DOHH2 (cell line): ENCODE data around the gene PSORS1C2.
A peak's percentile ranks its signal among the peaks of the same experiment; 100 is the strongest.

Source experiments
- H3F3A ChIP-seq: fragments of 200-600 bp; sonication (generic), shearing (Covaris generic); 2 replicates; pipeline ENCODE4 v1.6.0; 2016; ENCODE audit warnings: antibody characterized with exemption, mild to moderate bottlenecking; ENCODE audit not compliant: control insufficient read depth, insufficient read depth
- H3K27ac ChIP-seq: fragments of 200-600 bp; sonication (generic); 2 replicates; pipeline ENCODE4 v1.5.1; 2014; ENCODE audit warnings: low read depth, mild to moderate bottlenecking, low read length, moderate library complexity
- H3K27me3 ChIP-seq: fragments of 200-600 bp; sonication (generic); 2 replicates; pipeline ENCODE4 v1.6.1; 2014; ENCODE audit warnings: mild to moderate bottlenecking, low read length, mixed read lengths; ENCODE audit not compliant: control insufficient read depth
- H3K36me3 ChIP-seq: fragments of 200-600 bp; sonication (generic); 2 replicates; pipeline ENCODE4 v1.6.1; 2014; ENCODE audit warnings: mild to moderate bottlenecking, low read length, moderate library complexity, mixed read lengths; ENCODE audit not compliant: control insufficient read depth
- H3K4me1 ChIP-seq: fragments of 200-600 bp; sonication (generic); 2 replicates; pipeline ENCODE4 v1.6.1; 2014; ENCODE audit warnings: mild to moderate bottlenecking, low read length, mixed read lengths; ENCODE audit not compliant: control insufficient read depth
- H3K4me2 ChIP-seq: fragments of 200-600 bp; sonication (generic); 2 replicates; pipeline ENCODE4 v1.6.0; 2014; ENCODE audit warnings: mild to moderate bottlenecking, low read length, moderate library complexity
- H3K4me3 ChIP-seq: fragments of 200-600 bp; sonication (generic); 2 replicates; pipeline ENCODE4 v1.5.1; 2014; ENCODE audit warnings: mild to moderate bottlenecking, low read length, mixed read lengths
- H3K79me2 ChIP-seq: fragments of 200-600 bp; sonication (generic); 2 replicates; pipeline ENCODE4 v1.6.1; 2014; ENCODE audit warnings: mild to moderate bottlenecking, low read length, mixed read lengths; ENCODE audit not compliant: control insufficient read depth
- H3K9me2 ChIP-seq: fragments of 200-600 bp; sonication (generic); replicated peaks from 2 replicates; pipeline ENCODE4 v1.6.1; 2014; ENCODE audit warnings: mild to moderate bottlenecking, low read length, mixed read lengths; ENCODE audit not compliant: control insufficient read depth
- H3K9me3 ChIP-seq: fragments of 200-600 bp; sonication (generic); 2 replicates; pipeline ENCODE4 v1.6.1; 2014; ENCODE audit warnings: antibody characterized with exemption, low read length, mixed read lengths; ENCODE audit not compliant: control insufficient read depth, insufficient read depth
- H4K20me1 ChIP-seq: fragments of 200-600 bp; sonication (generic); 2 replicates; pipeline ENCODE4 v1.6.0; 2014; ENCODE audit warnings: low read depth, mild to moderate bottlenecking, antibody characterized with exemption, low read length, moderate library complexity; ENCODE audit not compliant: control insufficient read depth, insufficient read depth
- EZH2phosphoT487 ChIP-seq: fragments of 200-600 bp; sonication (generic); IDR thresholded peaks from 2 replicates; pipeline ENCODE4 v1.6.1; 2017; ENCODE audit warnings: borderline replicate concordance, mild to moderate bottlenecking, antibody characterized with exemption, low read length, moderate library complexity, mixed read lengths
- TF ChIP-seq, protein P1 (sequence below): fragments of 200-600 bp; sonication (generic); IDR thresholded peaks from one replicate; pipeline ENCODE4 v1.5.1; 2014; ENCODE audit warnings: antibody characterized with exemption, mild to moderate bottlenecking, low read depth, low read length; ENCODE audit not compliant: poor library complexity, severe bottlenecking

PSORS1C2 gene

DNA sequence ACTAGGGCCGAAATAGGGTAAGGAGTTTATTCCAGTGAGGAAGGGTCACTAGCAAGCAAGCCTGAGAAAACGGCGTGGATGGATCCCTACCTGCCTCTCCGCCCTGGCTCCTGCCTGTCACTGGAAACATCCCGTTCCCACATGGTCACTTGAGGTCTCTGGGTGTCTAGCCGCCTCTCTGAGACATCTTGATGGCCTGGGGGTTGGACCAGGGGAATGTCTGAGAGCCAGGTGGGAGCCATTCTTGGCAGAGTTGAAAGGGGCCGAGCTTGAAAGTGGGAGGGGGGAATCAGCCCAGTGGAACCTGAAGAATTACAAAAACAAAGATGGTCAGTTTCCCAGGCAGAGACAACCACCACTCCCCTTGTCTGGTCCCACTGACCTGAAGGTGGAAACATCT, 17.8 kb upstream of the PSORS1C2 start:
- Histone ChIP-seq H3K4me3 (peak overlapping the region; percentile 92), H3F3A (0 out of 2 replicates have a peak, but pooled peaks cover 2% of the 10 kb centered on the region), H3K9me2 (no peaks in the 10 kb centered on the region), H3K79me2 (peaks cover 38% of the 10 kb centered on the region), H3K9me3 (no peaks in the 10 kb centered on the region), H4K20me1 (no peaks in the 10 kb centered on the region), H3K4me2 (peak overlapping the region; percentile 71; the same call in 1 of the 2 replicates), H3K27ac (no peak overlapping the region), H3K36me3 (peaks cover 39% of the 10 kb centered on the region), H3K27me3 (no peaks in the 10 kb centered on the region), H3K4me1 (peaks cover 23% of the 10 kb centered on the region)
- TF ChIP-seq, protein P1, sequence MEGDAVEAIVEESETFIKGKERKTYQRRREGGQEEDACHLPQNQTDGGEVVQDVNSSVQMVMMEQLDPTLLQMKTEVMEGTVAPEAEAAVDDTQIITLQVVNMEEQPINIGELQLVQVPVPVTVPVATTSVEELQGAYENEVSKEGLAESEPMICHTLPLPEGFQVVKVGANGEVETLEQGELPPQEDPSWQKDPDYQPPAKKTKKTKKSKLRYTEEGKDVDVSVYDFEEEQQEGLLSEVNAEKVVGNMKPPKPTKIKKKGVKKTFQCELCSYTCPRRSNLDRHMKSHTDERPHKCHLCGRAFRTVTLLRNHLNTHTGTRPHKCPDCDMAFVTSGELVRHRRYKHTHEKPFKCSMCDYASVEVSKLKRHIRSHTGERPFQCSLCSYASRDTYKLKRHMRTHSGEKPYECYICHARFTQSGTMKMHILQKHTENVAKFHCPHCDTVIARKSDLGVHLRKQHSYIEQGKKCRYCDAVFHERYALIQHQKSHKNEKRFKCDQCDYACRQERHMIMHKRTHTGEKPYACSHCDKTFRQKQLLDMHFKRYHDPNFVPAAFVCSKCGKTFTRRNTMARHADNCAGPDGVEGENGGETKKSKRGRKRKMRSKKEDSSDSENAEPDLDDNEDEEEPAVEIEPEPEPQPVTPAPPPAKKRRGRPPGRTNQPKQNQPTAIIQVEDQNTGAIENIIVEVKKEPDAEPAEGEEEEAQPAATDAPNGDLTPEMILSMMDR: no peak
- no peak for TF ChIP-seq EZH2phosphoT487

DNA sequence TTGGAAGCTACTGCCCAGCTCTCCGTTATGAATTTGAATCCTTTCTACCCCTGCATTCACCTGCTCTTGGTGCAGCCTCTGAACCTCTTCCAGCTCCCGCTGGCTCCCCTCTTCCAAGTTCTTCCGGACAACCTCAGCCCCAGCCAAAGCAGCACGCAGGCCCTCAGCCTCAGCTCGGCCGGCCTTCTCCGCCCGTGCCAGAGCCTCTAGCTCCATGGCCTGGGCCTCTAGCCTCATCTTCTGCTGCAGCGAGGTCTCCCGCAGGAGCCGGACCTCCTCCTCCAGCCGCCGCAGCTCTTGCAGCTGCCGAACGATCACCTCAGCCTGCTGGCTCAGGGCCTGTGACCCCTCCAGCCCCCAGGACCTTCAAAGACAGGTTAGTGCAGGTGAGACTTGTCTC, 15.6 kb upstream of the PSORS1C2 start:
- Histone ChIP-seq H4K20me1 (no peaks in the 10 kb centered on the region), H3K9me2 (no peaks in the 10 kb centered on the region), H3K4me2 (no peak overlapping the region), H3K27me3 (no peaks in the 10 kb centered on the region), H3K4me1 (peaks cover 11% of the 10 kb centered on the region), H3K27ac (no peak overlapping the region), H3K4me3 (no peak overlapping the region), H3K79me2 (peaks cover 21% of the 10 kb centered on the region), H3F3A (0 out of 2 replicates have a peak, but pooled peaks cover 2% of the 10 kb centered on the region), H3K9me3 (no peaks in the 10 kb centered on the region), H3K36me3 (peaks cover 25% of the 10 kb centered on the region)
- TF ChIP-seq EZH2phosphoT487: no peak
- TF ChIP-seq, protein P1: no peak

DNA sequence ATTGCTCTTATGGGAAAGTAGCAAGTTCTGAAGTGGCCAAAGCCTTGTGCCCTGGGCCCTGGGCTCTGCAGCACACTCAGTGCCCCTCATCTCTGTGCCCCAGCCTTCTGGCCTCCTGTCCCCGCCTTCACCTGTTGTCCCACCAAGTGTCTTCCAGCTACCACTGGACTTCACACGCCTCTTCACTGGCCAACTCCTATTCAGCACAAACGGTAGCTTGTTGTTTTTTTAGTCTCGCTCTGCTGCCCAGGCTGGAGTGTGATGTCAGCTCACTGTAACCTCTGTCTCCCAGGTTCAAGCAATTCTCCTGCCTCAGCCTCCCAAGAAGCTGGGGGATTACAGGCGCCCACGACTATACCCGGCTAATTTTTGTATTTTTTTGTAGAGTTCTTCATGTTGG, 13.9 kb upstream of the PSORS1C2 start:
- Histone ChIP-seq H4K20me1 (no peaks in the 10 kb centered on the region), H3K9me2 (no peaks in the 10 kb centered on the region)
- TF ChIP-seq EZH2phosphoT487: no peak
- TF ChIP-seq, protein P1: no peak

More for the DNA sequence above, 13.9 kb upstream of the PSORS1C2 start:
- no peak overlapping the region for H3K4me2 ChIP-seq
- no peaks in the 10 kb centered on the region for H3F3A ChIP-seq
- peaks cover 20% of the 10 kb centered on the region for H3K36me3 ChIP-seq
- H3K9me3 ChIP-seq: no peaks in the 10 kb centered on the region
- H3K27me3 ChIP-seq: no peaks in the 10 kb centered on the region
- no peak overlapping the region for H3K27ac ChIP-seq
- peaks cover 10% of the 10 kb centered on the region for H3K4me1 ChIP-seq
- H3K79me2 ChIP-seq: peaks cover 12% of the 10 kb centered on the region
- H3K4me3 ChIP-seq: no peak overlapping the region
